NB4 (cell line): ENCODE results near the gene PHACTR1.

Experiments used
- MAX ChIP-seq: IDR thresholded peaks from 2 replicates; pipeline ENCODE4 v1.6.1; 2011; ENCODE audit warnings: low read depth, low read length
- MYC ChIP-seq: IDR thresholded peaks from 2 replicates; pipeline ENCODE4 v1.6.1; 2011; ENCODE audit warnings: low read depth, low read length
- POLR2A ChIP-seq: IDR thresholded peaks from 2 replicates; pipeline ENCODE4 v1.6.1; 2011; ENCODE audit warnings: mild to moderate bottlenecking; ENCODE audit not compliant: insufficient read length; ENCODE audit errors: extremely low read depth
- TF ChIP-seq, protein P1 (sequence below): IDR thresholded peaks from one replicate; pipeline ENCODE4 v1.5.1; 2012; ENCODE audit warnings: low read depth, low read length

DNA sequence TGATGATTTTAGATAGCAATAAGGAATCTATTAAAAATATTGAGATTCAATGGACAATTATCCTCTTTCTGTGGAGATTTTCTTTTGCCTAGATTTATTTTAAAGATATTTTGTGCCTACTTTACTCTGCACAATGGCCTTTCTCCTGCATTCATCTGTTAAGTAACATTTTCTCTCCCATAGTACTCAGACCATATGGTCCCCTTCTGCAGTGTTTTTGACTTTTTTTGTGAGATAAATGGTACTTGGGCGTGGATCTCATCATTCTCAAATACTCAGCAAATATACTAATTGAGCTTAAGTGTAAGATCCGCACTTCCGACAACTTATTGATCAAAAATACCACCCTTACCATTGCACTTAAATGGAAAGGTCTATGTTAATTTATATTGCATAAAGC lies 55.8 kb downstream of the PHACTR1 start:
- TF ChIP-seq POLR2A (no peak), MAX (no peak), MYC (no peak)
- TF ChIP-seq, protein P1, sequence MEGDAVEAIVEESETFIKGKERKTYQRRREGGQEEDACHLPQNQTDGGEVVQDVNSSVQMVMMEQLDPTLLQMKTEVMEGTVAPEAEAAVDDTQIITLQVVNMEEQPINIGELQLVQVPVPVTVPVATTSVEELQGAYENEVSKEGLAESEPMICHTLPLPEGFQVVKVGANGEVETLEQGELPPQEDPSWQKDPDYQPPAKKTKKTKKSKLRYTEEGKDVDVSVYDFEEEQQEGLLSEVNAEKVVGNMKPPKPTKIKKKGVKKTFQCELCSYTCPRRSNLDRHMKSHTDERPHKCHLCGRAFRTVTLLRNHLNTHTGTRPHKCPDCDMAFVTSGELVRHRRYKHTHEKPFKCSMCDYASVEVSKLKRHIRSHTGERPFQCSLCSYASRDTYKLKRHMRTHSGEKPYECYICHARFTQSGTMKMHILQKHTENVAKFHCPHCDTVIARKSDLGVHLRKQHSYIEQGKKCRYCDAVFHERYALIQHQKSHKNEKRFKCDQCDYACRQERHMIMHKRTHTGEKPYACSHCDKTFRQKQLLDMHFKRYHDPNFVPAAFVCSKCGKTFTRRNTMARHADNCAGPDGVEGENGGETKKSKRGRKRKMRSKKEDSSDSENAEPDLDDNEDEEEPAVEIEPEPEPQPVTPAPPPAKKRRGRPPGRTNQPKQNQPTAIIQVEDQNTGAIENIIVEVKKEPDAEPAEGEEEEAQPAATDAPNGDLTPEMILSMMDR: no peak
